GM18907 (cell line): ENCODE measurements around the gene SUPT4H1.
A peak's percentile ranks its signal among the peaks of the same experiment; 100 is the strongest.

ENCODE experiments used
- ATAC-seq: cut with Tn5 transposase; IDR thresholded peaks from one replicate; pipeline ENCODE4 v1.9.1; 2021; ENCODE audit warnings: mild to moderate bottlenecking, moderate library complexity; ENCODE audit not compliant: unreplicated experiment

SUPT4H1 gene

DNA sequence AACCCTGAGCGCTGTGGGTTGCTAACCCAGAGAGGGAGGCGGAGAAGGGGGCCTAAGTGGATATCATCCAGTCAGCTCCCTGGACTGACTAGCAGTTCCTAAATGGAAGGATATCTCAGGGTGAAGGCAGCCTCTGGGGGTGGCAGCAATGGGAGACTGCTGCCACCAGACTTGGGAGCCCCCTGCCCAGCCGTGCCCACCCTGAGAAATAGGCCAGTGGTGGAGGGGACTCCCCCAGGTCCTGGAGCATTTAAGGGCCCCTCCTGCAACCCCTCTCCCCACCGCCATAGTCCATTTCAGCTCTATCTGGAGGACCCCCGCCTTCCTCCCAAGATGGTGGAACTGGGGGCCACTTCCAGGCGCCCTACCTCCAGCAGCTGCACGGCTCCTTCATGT, 31.8 kb downstream of the SUPT4H1 start:
- no peak for ATAC-seq

DNA sequence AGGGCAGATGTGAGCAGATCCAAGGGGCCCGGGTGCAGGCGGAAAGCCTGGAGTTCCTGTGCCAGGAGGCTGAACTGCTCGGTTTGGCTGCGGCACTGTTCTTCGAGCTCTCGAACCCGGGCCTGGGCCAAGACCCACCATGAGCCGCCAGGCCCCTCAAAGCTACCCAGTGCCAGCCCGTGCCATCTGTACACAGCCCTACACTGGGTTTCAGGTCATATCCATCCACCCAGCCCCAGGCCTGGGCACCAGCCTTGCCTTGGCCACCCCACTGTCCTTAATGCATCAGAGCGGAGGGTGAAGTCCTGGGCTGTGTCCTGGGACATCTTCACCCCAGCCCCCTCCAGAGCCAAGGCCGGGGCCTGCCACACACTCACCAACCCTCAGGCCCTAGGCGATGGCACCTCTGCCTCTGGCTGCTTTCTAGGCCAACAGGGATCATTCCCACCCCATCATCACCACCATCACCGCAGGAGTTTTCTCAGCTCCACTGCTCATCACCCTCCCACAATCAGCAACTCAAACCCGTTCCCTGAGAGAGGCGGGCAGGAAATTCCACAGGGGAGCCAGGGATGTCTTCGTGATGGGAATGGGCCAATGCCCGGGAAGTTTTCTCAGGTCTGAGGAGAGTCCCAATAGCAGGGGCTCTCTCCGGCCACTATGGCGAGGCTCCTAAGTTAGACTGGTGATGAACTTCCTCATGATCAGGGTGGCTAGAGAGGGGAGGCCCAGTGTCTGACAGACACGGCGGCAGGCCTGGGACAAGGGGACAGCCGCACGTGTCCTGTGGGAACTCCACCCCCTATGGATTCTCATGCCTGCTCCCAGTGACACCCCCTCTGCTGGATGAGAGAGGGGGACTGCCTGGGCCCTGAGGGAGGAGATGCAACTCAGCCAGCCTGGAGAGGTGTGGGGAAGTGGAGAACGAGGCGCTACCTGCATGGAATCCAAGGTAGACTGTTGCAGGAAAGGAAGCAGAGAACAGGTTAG, 32.5 kb downstream of the SUPT4H1 start:
- ATAC-seq, result no peak

- ATAC-seq, result no peak
Measured at GRCh38 chr17:58318627-58319172, 33.3 kb downstream of the SUPT4H1 start.

GRCh38 chr17:58318065-58318481, 33.9 kb downstream of the SUPT4H1 start:
- no peak for ATAC-seq

DNA sequence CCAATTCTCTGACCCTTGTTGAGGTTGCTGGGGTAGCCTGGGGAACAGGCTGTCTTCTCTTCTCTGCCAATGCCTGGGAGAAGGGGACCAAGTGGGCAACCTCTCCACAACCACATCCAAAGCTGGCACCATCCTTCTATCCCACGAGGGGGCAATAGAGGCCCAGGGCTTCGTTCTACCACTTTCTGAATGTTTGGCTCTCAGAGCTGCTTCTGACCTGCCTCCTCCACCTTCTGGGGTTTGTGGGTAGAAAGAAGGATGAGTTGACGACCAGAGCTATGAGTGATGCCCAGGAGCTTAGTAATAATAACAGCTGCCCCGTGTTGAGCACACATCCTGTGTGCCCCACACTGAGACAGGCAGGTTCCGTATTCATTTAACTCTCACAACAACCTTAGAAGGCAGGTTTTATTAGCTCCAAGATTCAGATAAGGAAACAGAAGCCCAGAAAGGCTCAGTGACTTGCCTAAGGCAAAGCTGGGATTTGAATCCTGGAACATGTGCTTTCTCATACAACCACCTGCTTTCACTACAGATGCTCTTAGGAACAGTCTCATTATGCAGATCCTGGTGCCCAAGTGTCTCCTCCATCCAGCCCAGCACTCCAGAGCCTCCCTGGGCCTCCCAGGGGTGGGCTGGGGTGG, 34.5 kb downstream of the SUPT4H1 start:
- ATAC-seq, result peak; percentile 69

DNA sequence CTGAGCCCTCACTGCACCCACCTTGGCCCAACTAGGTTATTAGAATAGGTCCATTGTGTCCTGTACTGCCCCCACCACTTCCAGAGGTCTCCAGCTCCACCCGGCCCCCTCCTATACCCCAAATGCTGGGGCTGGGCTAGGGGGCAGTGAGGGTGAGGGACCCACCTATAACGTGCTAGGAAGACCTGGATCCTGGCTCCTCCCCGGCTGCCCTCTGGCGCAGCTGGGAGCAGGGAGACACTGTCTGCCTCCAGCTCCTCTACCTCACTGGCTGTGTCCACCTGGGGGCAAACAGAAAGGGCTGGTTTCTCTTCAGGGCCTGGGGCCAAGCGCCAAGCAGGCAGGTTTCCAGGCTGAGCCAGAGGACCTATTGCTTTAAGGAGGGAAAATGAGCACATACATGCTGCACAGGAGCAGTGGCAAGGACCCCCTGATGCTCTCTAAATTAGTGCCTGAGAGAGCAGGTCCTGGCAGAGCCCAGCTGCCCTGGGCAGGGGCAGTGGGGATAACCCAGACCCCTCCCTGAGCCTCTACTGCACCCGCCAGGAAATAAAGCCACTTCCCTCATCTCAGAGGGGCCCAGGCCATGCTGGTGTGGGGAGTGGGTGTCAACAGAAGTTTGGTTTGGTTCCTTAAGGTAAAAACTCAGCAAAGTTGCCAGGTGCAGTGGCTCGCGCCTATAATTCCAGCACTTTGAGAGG, 35.6 kb downstream of the SUPT4H1 start:
- no peak for ATAC-seq

- no peak for ATAC-seq
Measured at GRCh38 chr17:58315750-58316149, 36.3 kb downstream of the SUPT4H1 start.

- ATAC-seq, result no peak
Measured at GRCh38 chr17:58315281-58315711, 36.7 kb downstream of the SUPT4H1 start.

DNA sequence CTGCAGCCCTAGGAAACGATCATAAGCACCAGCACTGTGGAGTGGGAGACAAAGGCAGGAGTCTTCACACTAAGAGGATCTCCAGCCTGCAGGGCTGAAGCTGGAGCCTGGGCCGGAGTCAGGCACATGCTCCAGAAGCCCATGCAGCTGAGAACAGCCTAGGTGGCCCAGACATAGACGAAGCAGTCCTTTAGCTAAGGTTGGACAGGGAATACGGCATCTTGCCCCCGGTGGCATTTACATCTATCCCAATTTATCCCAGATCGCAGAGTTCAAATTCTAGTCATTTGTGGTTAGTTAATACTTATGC, 37.3 kb downstream of the SUPT4H1 start:
- ATAC-seq, result no peak

- ATAC-seq, result no peak
Measured at GRCh38 chr17:58313815-58314705, 37.9 kb downstream of the SUPT4H1 start.

- ATAC-seq, result no peak
Measured at GRCh38 chr17:58312829-58313228, 39.2 kb downstream of the SUPT4H1 start.

DNA sequence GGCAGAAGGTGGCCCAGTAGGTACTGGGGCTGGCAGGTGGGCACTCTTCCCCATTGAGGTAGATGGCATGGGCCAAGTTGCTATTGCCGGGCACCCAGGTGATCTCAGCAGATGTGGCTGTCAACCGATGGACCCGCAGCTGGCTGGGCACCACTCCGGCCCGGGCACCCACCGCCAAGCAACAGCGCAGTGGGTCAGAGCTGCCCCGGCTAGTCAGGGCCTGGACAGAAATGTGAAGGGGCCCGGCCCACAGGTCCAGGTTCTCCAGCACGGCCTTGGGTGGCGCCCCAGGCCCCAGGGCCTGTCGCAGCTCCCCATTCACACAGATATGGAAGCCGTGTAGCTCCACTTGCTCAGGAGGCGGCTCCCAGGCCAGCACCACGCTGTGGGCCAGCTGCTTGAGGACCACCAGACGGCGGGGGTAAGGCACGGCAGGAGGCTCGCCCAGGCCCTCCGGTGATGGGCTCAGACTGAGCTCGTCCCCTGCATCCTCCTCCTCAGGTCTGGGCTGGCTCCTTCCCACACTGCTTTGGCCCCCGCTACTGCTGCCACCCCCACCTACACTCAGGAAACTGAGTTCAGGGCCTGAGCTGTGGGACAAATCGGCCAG, 39.9 kb downstream of the SUPT4H1 start:
- no peak for ATAC-seq

- ATAC-seq, result no peak
Measured at GRCh38 chr17:58311429-58311894, 40.5 kb downstream of the SUPT4H1 start.

- ATAC-seq, result no peak
Measured at GRCh38 chr17:58310511-58311428, 41.2 kb downstream of the SUPT4H1 start.

- ATAC-seq, result no peak
Measured at GRCh38 chr17:58309918-58310259, 42.1 kb downstream of the SUPT4H1 start.

GRCh38 chr17:58308985-58309917, 42.8 kb downstream of the SUPT4H1 start:
- no peak for ATAC-seq

- ATAC-seq, result no peak
Measured at GRCh38 chr17:58308173-58308984, 43.6 kb downstream of the SUPT4H1 start.
